Activated CD8-positive, alpha-beta memory T cell treated with anti-CD3 and anti-CD28 coated beads, Interleukin-2, amount 10 ng/mL, durations not matched to agents 7 days and 5 days (primary cell): ENCODE results near the gene C5AR2. TPM values are rescaled to one million over a fixed set of nuclear protein-coding genes. Genes with fewer than 3 reads are reported as not detected.
A peak's percentile ranks its signal among the peaks of the same experiment; 100 is the strongest.
"Not testable (repeated sequence)": the region's sequence is repeated elsewhere in the genome, so short reads cannot be mapped to it uniquely, and the experiment has no call there.

Experiments used
- ATAC-seq: fragments of 150-1000 bp; cut with Tn5 transposase; one replicate; pipeline ENCODE4 v1.10.0; 2021; ENCODE audit warnings: moderate library complexity
- CTCF ChIA-PET: fragments of 350-600 bp; sonication (Branson Sonifier 250); formaldehyde crosslinking; loops from one replicate; lab custom pipeline; 2021; ENCODE audit warnings: antibody characterized with exemption; lab: Charles Lee
- DNase-seq: peaks from one replicate; pipeline ENCODE4 v3.0.0-alpha.2; 2020
- H3K27ac Mint-ChIP-seq: one replicate; pipeline ENCODE4 v1.8.0; 2021; ENCODE audit warnings: mild to moderate bottlenecking, mixed read lengths
- H3K27me3 Mint-ChIP-seq: one replicate; pipeline ENCODE4 v1.8.0; 2021; ENCODE audit warnings: mixed read lengths
- H3K36me3 Mint-ChIP-seq: one replicate; pipeline ENCODE4 v1.8.0; 2021; ENCODE audit warnings: mild to moderate bottlenecking, mixed read lengths
- H3K4me1 Mint-ChIP-seq: one replicate; pipeline ENCODE4 v1.8.0; 2021; ENCODE audit warnings: mixed read lengths
- H3K4me3 Mint-ChIP-seq: one replicate; pipeline ENCODE4 v1.8.0; 2021; ENCODE audit warnings: mild to moderate bottlenecking, moderate library complexity, mixed read lengths
- H3K9me3 Mint-ChIP-seq: one replicate; pipeline ENCODE4 v1.8.0; 2022; ENCODE audit warnings: low read depth, mixed read lengths
- total RNA-seq, 2 experiments: library from RNA; stranded (reverse); gene quantifications; one replicate each; pipeline ENCODE4 v1.2.3, GENCODE V29; 2021

Gene C5AR2
- total RNA-seq: under 1 TPM; 0.07 to 0.29 TPM

GRCh38 chr19:47331931-47332547 is at the start of gene C5AR2:
Gene C5AR2, plus strand, starts transcription at chr19:47332175. Its CDS starts 8,625 bp downstream, at chr19:47340800.
- Mint-ChIP-seq H3K9me3 (no peaks in the 10 kb centered on the region), H3K27ac (no peak within 1 kb of the TSS), H3K36me3 (no peaks in the 10 kb centered on the region), H3K27me3 (no peaks in the 10 kb centered on the region), H3K4me3 (no peak within 1 kb of the TSS), H3K4me1 (peaks cover 10% of the 10 kb centered on the region)
- CTCF ChIA-PET: no interaction called here
- ATAC-seq: no peak
- DNase-seq: no peak

DNA sequence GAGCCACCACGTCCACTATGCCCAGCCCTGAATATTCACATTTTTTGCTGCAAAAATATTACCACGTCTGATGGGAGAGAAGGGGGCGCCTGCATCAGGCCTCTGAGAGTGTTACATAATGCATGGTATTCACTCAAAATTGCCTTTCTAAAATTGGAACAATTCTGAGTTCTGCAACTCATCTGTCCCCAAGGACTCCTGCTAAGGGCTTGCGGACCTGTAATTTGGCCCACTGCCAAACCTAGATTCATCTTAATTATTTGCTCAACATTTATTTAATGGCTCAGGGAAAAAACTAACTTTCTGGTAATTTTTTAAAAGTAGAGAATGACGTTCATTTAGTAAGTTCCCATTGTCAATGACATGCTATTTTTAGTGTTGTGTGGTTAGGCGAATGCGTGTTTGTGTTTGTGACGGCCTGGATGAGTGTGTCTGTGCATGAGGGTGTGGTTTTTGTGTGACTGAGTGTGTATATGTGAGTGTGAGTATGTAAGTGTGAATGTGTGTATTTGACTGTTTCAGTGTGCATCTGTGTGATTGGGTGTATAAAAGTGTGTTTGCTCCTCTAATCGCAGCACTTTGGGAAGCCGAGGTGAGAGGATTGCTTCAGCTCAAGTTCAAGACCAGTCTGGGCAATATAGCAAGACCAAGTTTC is 48.4 kb upstream of the C5AR2 start:
- ATAC-seq (no peak), DNase-seq (no peak)
- H3K27ac Mint-ChIP-seq: no peak overlapping the region
- CTCF ChIA-PET: interaction anchor here (0.7 to 2.3 kb wide), 9 partner anchors 8 to 421 kb away, joined by 3 to 16 read pairs (median 4); partner anchors contain the start of gene INAFM1
- H3K9me3 Mint-ChIP-seq: no peaks in the 10 kb centered on the region
- H3K36me3 Mint-ChIP-seq: peaks cover 1% of the 10 kb centered on the region
- no peaks in the 10 kb centered on the region for H3K27me3 Mint-ChIP-seq
- H3K4me3 Mint-ChIP-seq: no peak overlapping the region
- peaks cover 2% of the 10 kb centered on the region for H3K4me1 Mint-ChIP-seq

DNA sequence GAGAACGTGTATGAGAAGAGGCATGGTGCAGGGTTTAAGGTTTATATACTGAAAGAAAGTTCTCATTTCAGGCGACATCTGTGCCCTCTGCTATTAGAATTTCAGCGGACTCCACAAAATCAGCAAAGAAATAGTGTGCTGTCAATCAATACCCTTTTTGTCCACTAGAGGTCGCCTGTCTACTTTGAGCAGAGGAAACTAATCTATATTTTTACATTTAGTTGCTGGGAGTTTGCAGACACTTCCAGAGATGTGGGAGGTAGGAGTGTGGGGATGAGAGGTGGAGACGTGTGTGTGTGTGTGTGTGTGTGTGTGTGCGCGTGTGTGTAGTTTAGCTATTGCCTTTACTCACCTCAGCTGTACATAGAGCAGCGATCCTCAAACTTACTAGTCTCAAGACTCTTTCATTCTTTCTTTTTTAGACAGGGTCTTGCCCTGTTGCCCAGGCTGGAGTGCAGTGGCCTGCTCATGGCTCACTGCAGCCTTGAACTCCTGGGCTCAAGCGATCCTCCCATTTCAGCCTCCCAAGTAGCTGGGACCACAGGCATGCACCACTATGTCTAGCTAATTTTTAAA is 47.6 kb upstream of the C5AR2 start:
- no peak for DNase-seq
- Mint-ChIP-seq H3K36me3 (peaks cover 1% of the 10 kb centered on the region), H3K9me3 (no peaks in the 10 kb centered on the region), H3K4me1 (peaks cover 2% of the 10 kb centered on the region), H3K27me3 (no peaks in the 10 kb centered on the region), H3K27ac (no peak overlapping the region), H3K4me3 (no peak overlapping the region)
- peak; percentile 27 for ATAC-seq
- CTCF ChIA-PET: interaction anchor here (0.8 to 2.3 kb wide), 15 partner anchors 9 to 420 kb away, joined by 3 to 16 read pairs (median 4); partner anchors contain the start of genes INAFM1 and ZC3H4

- H3K9me3 Mint-ChIP-seq: no peaks in the 10 kb centered on the region
- ATAC-seq: peak; percentile 96
- no peak overlapping the region for H3K4me3 Mint-ChIP-seq
- H3K36me3 Mint-ChIP-seq: no peaks in the 10 kb centered on the region
- CTCF ChIA-PET: interaction anchor here (0.8 to 8.4 kb wide), 16 partner anchors 9 to 411 kb away, joined by 3 to 88 read pairs (median 5); partner anchors contain the start of genes DHX34 and INAFM1
- no peaks in the 10 kb centered on the region for H3K27me3 Mint-ChIP-seq
- peaks cover 14% of the 10 kb centered on the region for H3K4me1 Mint-ChIP-seq
- H3K27ac Mint-ChIP-seq: no peak overlapping the region
- peak; percentile 86 for DNase-seq
These were observed 35.9 kb upstream of the C5AR2 start for GRCh38 chr19:47296036-47296435.

GRCh38 chr19:47300867-47301266 is 31.1 kb upstream of the C5AR2 start:
- H3K27ac Mint-ChIP-seq, ATAC-seq, DNase-seq, H3K27me3 Mint-ChIP-seq, H3K4me3 Mint-ChIP-seq, H3K9me3 Mint-ChIP-seq, H3K36me3 Mint-ChIP-seq, CTCF ChIA-PET: not testable (repeated sequence)
- H3K4me1 Mint-ChIP-seq: peaks cover 18% of the 10 kb centered on the region

GRCh38 chr19:47302249-47302648 is 29.7 kb upstream of the C5AR2 start:
- DNase-seq (no peak), ATAC-seq (no peak)
- no peak overlapping the region for H3K4me3 Mint-ChIP-seq
- no peaks in the 10 kb centered on the region for H3K36me3 Mint-ChIP-seq
- no peak overlapping the region for H3K27ac Mint-ChIP-seq
- CTCF ChIA-PET: interaction anchor here (1.6 kb wide), 1 partner anchor 47 kb away, joined by 5 read pairs; the partner anchor contains the start of gene DHX34
- H3K27me3 Mint-ChIP-seq: peaks cover 13% of the 10 kb centered on the region
- peaks cover 15% of the 10 kb centered on the region for H3K4me1 Mint-ChIP-seq
- no peaks in the 10 kb centered on the region for H3K9me3 Mint-ChIP-seq

DNA sequence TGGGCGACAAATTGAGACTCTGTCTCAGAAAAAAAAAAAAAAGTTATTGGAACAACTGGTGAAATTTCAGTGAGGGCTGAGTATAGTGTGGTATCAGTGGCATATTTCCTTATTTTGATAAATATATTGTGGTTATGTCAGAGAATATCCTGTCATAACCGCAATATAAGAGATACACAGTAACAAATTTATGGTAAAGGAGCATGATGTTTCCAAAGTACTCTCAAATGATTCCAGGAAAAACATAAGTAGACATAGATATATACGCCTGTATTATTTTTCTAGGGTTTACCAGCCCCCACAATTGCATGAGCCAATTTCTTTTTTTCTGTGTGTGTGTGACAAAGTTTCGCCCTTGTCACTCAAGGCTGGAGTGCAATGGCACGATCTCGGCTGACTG is 28.0 kb upstream of the C5AR2 start:
- Mint-ChIP-seq H3K27ac (no peak overlapping the region), H3K36me3 (no peaks in the 10 kb centered on the region), H3K4me3 (no peak overlapping the region), H3K9me3 (no peaks in the 10 kb centered on the region), H3K4me1 (peaks cover 15% of the 10 kb centered on the region), H3K27me3 (peaks cover 13% of the 10 kb centered on the region)
- ATAC-seq: no peak
- CTCF ChIA-PET: interaction anchor here (0.7 to 2.9 kb wide), 8 partner anchors 12 to 779 kb away, joined by 3 to 14 read pairs (median 4); partner anchors contain the start of gene DHX34
- no peak for DNase-seq

DNA sequence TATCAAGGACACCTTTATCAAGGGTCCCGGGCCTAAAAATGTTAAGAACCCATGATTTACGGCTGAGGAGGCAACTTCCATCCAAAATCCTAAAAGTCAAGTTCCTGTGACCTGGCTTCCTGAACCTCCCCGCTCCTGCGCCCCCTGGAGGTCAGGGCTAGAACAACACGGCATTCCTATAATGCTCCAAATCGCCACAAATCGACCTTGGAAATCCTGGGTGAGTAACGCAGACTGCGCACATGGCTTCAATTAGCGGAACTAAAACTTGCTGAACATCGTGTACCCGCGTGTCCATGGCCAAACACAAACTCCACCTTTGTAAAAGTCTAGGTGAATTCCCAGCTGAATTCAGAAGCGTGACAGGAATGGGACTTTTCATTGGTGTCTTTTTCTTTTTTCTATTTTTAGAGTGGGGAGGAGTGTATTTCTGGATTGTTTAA is 26.6 kb upstream of the C5AR2 start:
- Mint-ChIP-seq H3K27ac (no peak overlapping the region), H3K4me3 (no peak overlapping the region), H3K4me1 (peaks cover 8% of the 10 kb centered on the region), H3K27me3 (peaks cover 15% of the 10 kb centered on the region), H3K9me3 (no peaks in the 10 kb centered on the region), H3K36me3 (no peaks in the 10 kb centered on the region)
- CTCF ChIA-PET: interaction anchor here (0.7 to 2.9 kb wide), 9 partner anchors 9 to 1277 kb away, joined by 3 to 14 read pairs (median 5); no protein-coding TSS in a partner anchor
- DNase-seq: peak; percentile 47
- ATAC-seq: no peak

DNA sequence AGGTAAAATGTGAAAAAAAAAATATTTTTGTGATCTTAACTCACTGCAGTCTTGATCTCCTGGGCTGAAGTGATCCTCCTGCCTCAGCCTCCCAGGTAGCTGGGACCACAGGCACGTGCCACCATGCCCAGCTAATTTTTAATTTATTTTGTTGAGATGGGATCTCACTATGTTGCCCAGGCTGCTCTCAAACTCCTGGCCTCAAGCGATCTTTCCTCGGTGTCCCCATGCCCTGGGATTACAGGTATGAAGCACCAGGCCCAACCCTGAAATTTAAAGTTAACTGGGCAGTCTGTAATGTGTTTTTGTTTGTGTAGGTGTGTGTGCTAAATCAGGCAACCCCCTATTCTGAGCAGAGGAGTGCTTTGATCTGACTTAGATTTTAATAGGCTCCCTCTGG is 25.7 kb upstream of the C5AR2 start:
- no peak overlapping the region for H3K4me3 Mint-ChIP-seq
- H3K4me1 Mint-ChIP-seq: peaks cover 3% of the 10 kb centered on the region
- H3K27ac Mint-ChIP-seq: no peak overlapping the region
- ATAC-seq (no peak), DNase-seq (no peak)
- no peaks in the 10 kb centered on the region for H3K9me3 Mint-ChIP-seq
- CTCF ChIA-PET: interaction anchor here (1.3 to 2.9 kb wide), 5 partner anchors 10 to 85 kb away, joined by 4 to 14 read pairs (median 13); no protein-coding TSS in a partner anchor
- peaks cover 16% of the 10 kb centered on the region for H3K27me3 Mint-ChIP-seq
- no peaks in the 10 kb centered on the region for H3K36me3 Mint-ChIP-seq

DNA sequence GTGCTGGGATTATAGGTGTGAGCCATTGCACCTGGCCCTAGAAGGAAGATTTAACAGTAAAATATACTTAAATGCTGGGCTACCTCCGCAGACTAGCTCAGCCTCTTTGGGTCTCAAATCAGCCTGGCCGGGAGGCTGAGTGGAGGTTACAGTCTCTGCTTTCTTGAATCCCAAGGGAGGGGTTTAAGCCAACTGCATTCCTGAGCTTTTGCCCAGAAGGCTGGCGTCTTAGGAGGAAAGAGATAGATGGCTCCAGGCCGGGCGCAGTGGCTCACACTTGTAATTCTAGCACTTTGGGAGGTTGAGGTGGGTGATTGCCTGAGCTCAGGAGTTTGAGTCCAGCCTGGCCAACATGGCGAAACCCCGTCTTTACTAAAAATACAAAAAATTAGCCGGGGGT is 22.9 kb upstream of the C5AR2 start:
- CTCF ChIA-PET: interaction anchor here (0.7 to 2.0 kb wide), 3 partner anchors 28 to 391 kb away, joined by 3 to 12 read pairs (median 3); no protein-coding TSS in a partner anchor
- peaks cover 3% of the 10 kb centered on the region for H3K4me1 Mint-ChIP-seq
- no peak overlapping the region for H3K4me3 Mint-ChIP-seq

DNA sequence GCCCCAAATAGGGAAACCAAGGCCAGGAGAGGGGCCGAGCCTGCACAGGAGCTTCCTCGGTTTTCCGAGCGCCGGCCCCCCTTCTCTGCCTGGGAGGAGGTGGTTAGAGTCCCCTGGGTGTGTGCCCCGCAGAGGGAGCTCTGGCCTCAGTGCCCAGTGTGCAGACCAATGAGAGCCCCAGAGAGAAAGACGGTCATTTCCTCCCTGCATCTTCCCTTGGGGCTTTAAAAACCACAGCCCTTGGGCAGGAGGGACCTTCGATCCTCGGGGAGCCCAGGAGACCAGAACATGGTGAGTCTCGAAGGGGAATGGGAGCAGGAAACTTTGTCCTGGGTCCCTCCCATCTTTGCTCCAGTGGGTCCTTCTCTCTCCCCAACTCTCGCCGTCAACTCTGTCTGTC is 22.4 kb upstream of the C5AR2 start, which contains the start of gene C5AR1:
C5AR1 (plus strand) TSS at position 254 of the 400 bp plus-strand sequence; CDS start at position 289, 35 bp downstream.
- Mint-ChIP-seq H3K27ac (no peak within 1 kb of the TSS), H3K36me3 (no peaks in the 10 kb centered on the region), H3K4me3 (no peak within 1 kb of the TSS), H3K27me3 (peaks cover 13% of the 10 kb centered on the region), H3K4me1 (peaks cover 3% of the 10 kb centered on the region), H3K9me3 (no peaks in the 10 kb centered on the region)
- DNase-seq (no peak), ATAC-seq (no peak)
- CTCF ChIA-PET: interaction anchor here (2.0 kb wide), 1 partner anchor 81 kb away, joined by 12 read pairs; no protein-coding TSS in a partner anchor

More for the DNA sequence above, 22.9 kb upstream of the C5AR2 start:
- DNase-seq (no peak), ATAC-seq (no peak)
- Mint-ChIP-seq H3K36me3 (no peaks in the 10 kb centered on the region), H3K27ac (no peak overlapping the region), H3K27me3 (peaks cover 13% of the 10 kb centered on the region), H3K9me3 (no peaks in the 10 kb centered on the region)

- H3K27me3 Mint-ChIP-seq: peaks cover 10% of the 10 kb centered on the region
- CTCF ChIA-PET: no interaction called here
- H3K9me3 Mint-ChIP-seq: no peaks in the 10 kb centered on the region
- no peak overlapping the region for H3K27ac Mint-ChIP-seq
- no peaks in the 10 kb centered on the region for H3K36me3 Mint-ChIP-seq
- H3K4me1 Mint-ChIP-seq: peaks cover 1% of the 10 kb centered on the region
- H3K4me3 Mint-ChIP-seq: no peak overlapping the region
- no peak for DNase-seq
- no peak for ATAC-seq
These were observed 21.7 kb upstream of the C5AR2 start for GRCh38 chr19:47310323-47310722.

- Mint-ChIP-seq H3K4me1 (no peaks in the 10 kb centered on the region), H3K27ac (no peak overlapping the region), H3K9me3 (no peaks in the 10 kb centered on the region), H3K4me3 (no peak overlapping the region), H3K27me3 (peaks cover 12% of the 10 kb centered on the region), H3K36me3 (no peaks in the 10 kb centered on the region)
- ATAC-seq (no peak), DNase-seq (no peak)
- CTCF ChIA-PET: no interaction called here
These were observed 21.2 kb upstream of the C5AR2 start for GRCh38 chr19:47310819-47311218.
